K562 (cell line): ENCODE results near the gene SUPT3H. TPM values are rescaled to one million over a fixed set of nuclear protein-coding genes. Genes with fewer than 3 reads are reported as not detected.

Experiments
- ATAC-seq: fragments of 200-7000 bp; cut with Tn5 transposase; 3 replicates; pipeline ENCODE4 v1.9.1; 2020; ENCODE audit warnings: moderate library complexity
- BruUV-seq: library from RNA; stranded (reverse); fragments of 400-500 nt; replicated peaks from 2 replicates; lab custom pipeline; 2021; lab: Mats Ljungman, UMichigan
- CTCF ChIA-PET: fragments of 300-600 bp; formaldehyde crosslinking; extraction: SDS; loops from one replicate; lab custom pipeline; 2021; ENCODE audit warnings: low intra/inter-chr PET ratio; lab: Yijun Ruan, JAX
- POLR2A ChIA-PET: fragments of 300-600, 350-650 bp; sonication (Branson Sonifier 250); formaldehyde crosslinking; extraction: SDS; loops from one replicate; lab custom pipeline; 2021; ENCODE audit warnings: antibody characterized with exemption, inconsistent platforms; lab: Yijun Ruan, JAX
- DNase-seq, 4 experiments: peaks; one replicate each; pipeline versions ENCODE4 v3.0.0 to v3.0.0-alpha.2; 2011 to 2018; ENCODE audit warnings: low spot score in 3 of 4, mixed read lengths in 3 of 4; ENCODE audit errors: extremely low read depth in 1 of 4
- FAIRE-seq: peaks from 2 replicates; lab custom pipeline; 2011; peaks lifted over from hg19 to GRCh38; lab: Jason Lieb, UNC
- H2AFZ ChIP-seq: 2 replicates; pipeline ENCODE4 v1.6.0; 2011; ENCODE audit warnings: low read depth, low read length, control low read depth, inconsistent platforms
- H3K27ac ChIP-seq: fragments of 200-600 bp; 3 replicates; pipeline ENCODE4 v1.8.0; 2011; ENCODE audit warnings: low read depth, mild to moderate bottlenecking, control low read depth, inconsistent platforms, low read length, moderate library complexity, mixed read lengths; ENCODE audit errors: extremely low read depth
- H3K27me3 ChIP-seq, 2 experiments: fragments of 300-600 bp in 1 of 2; 2 replicates in 1 of 2; 3 replicates in 1 of 2; pipeline versions ENCODE4 v1.6.0 to v1.8.0; 2011; ENCODE audit warnings: inconsistent platforms in 2 of 2, low read length in 2 of 2, mild to moderate bottlenecking in 1 of 2, mixed read lengths in 1 of 2, moderate library complexity in 1 of 2; ENCODE audit not compliant: control insufficient read depth in 2 of 2, insufficient read depth in 2 of 2
- H3K36me3 ChIP-seq: fragments of 300-600 bp; 3 replicates; pipeline ENCODE4 v1.8.0; 2011; ENCODE audit warnings: mild to moderate bottlenecking, low read length, inconsistent platforms; ENCODE audit not compliant: control insufficient read depth, insufficient read depth
- H3K4me1 ChIP-seq, 2 experiments: fragments of 200-600 bp in 1 of 2; replicated peaks in 1 of 2; 2 replicates in 1 of 2; 3 replicates in 1 of 2; pipeline versions ENCODE4 v1.5.1 to v1.8.0; 2011; ENCODE audit warnings: inconsistent platforms in 2 of 2, low read length in 2 of 2, mild to moderate bottlenecking in 1 of 2, mixed read lengths in 1 of 2, moderate library complexity in 1 of 2; ENCODE audit not compliant: control insufficient read depth in 2 of 2, insufficient read depth in 2 of 2
- H3K4me2 ChIP-seq: 2 replicates; pipeline ENCODE4 v1.6.1; 2011; ENCODE audit warnings: low read length, control low read depth, inconsistent platforms, mixed read lengths; ENCODE audit not compliant: insufficient read depth
- H3K4me3 ChIP-seq: fragments of 200-600 bp; sonication (generic), shearing (Covaris generic); 2 replicates; pipeline ENCODE4 v1.5.1; 2016; ENCODE audit warnings: control low read depth, inconsistent platforms
- H3K79me2 ChIP-seq: fragments of 200-600 bp; 3 replicates; pipeline ENCODE4 v1.8.0; 2011; ENCODE audit warnings: low read length, inconsistent platforms; ENCODE audit not compliant: control insufficient read depth, insufficient read depth
- H3K9ac ChIP-seq, 2 experiments: 2 replicates each; pipeline versions ENCODE4 v1.6.0 to v1.6.1; 2011; ENCODE audit warnings: low read depth in 2 of 2, low read length in 2 of 2, control low read depth in 1 of 2, inconsistent platforms in 1 of 2, mild to moderate bottlenecking in 1 of 2, mixed read lengths in 1 of 2; ENCODE audit not compliant: insufficient read depth in 1 of 2
- H3K9me1 ChIP-seq: one replicate; pipeline ENCODE4 v1.6.0; 2011; ENCODE audit warnings: inconsistent platforms, mild to moderate bottlenecking, low read length, moderate library complexity; ENCODE audit not compliant: control insufficient read depth, insufficient read depth
- H3K9me3 ChIP-seq: replicated peaks from 2 replicates; pipeline ENCODE4 v1.5.1; 2011; ENCODE audit warnings: low read depth, low read length, inconsistent platforms; ENCODE audit not compliant: control insufficient read depth, insufficient read depth
- H4K20me1 ChIP-seq: replicated peaks from 2 replicates; pipeline ENCODE4 v1.6.1; 2011; ENCODE audit warnings: low read length, inconsistent platforms, mixed read lengths; ENCODE audit not compliant: control insufficient read depth, insufficient read depth
- CBFB ChIP-seq: sonication (generic); formaldehyde crosslinking; IDR thresholded peaks from 2 replicates; pipeline ENCODE4 v1.4.0; 2020; ENCODE audit warnings: mild to moderate bottlenecking, missing genetic modification reagents
- DDX20 ChIP-seq: fragments of 450-650 bp; IDR thresholded peaks from 2 replicates; pipeline ENCODE4 v1.6.1; 2016; ENCODE audit warnings: missing genetic modification characterization, low read depth, mild to moderate bottlenecking, missing compliant biosample characterization, moderate library complexity
- DMBX1 ChIP-seq: fragments of 250-450 bp; sonication (Bioruptor Pico); IDR thresholded peaks from 2 replicates; pipeline ENCODE4 v1.8.0; 2022; ENCODE audit warnings: inconsistent platforms, mild to moderate bottlenecking, moderate library complexity, borderline replicate concordance
- FOXP1 ChIP-seq: sonication (generic); formaldehyde crosslinking; IDR thresholded peaks from 2 replicates; pipeline ENCODE4 v1.8.0; 2022; ENCODE audit warnings: mild to moderate bottlenecking, missing genetic modification reagents
- HINFP ChIP-seq: fragments of 450-650 bp; conservative IDR thresholded peaks from 2 replicates; pipeline ENCODE4 v1.6.1; 2016; ENCODE audit warnings: missing genetic modification characterization, low read depth, mild to moderate bottlenecking, control low read depth, missing compliant biosample characterization
- NKRF ChIP-seq: fragments of 450-650 bp; IDR thresholded peaks from 2 replicates; pipeline ENCODE4 v1.6.1; 2016; ENCODE audit warnings: borderline replicate concordance
- PKNOX1 ChIP-seq: fragments of 450-650 bp; IDR thresholded peaks from 2 replicates; pipeline ENCODE4 v1.6.1; 2016
- RBFOX2 ChIP-seq: fragments of 200-400 bp; formaldehyde crosslinking; IDR thresholded peaks from 2 replicates; pipeline ENCODE4 v1.6.1; 2017; ENCODE audit warnings: low read depth, mild to moderate bottlenecking, low read length, moderate library complexity
- ZFPM2 ChIP-seq: fragments of 250-450 bp; sonication (Bioruptor Pico); IDR thresholded peaks from 2 replicates; pipeline ENCODE4 v1.5.1; 2022; ENCODE audit warnings: mild to moderate bottlenecking
- ZNF217 ChIP-seq: sonication (generic); formaldehyde crosslinking; IDR thresholded peaks from 2 replicates; pipeline ENCODE4 v1.8.0; 2022; ENCODE audit warnings: mild to moderate bottlenecking, missing genetic modification reagents
- ZNF717 ChIP-seq: fragments of 250-450 bp; sonication (Bioruptor Pico); IDR thresholded peaks from 2 replicates; pipeline ENCODE4 v1.5.0; 2021
- in situ Hi-C: fragments of 300-500 bp; cut with MboI; formaldehyde crosslinking; loops from 4 replicates; pipeline ENCODE4 v1.15.0; 2018; ENCODE audit warnings: inconsistent platforms, mixed read lengths
- intact Hi-C: fragments of 100-400 bp; cut with micrococcal nuclease; formaldehyde crosslinking; loops from 2 replicates; pipeline ENCODE4 v1.14.2; 2022
- polyA plus RNA-seq, 8 experiments: library from polyadenylated mRNA; depleted of rRNA in 4 of 8; stranded (reverse) in 5 of 8; unstranded in 3 of 8; fragments of >200 nt; fragmentation: Nextera tagmentation in 2 of 8; fragmentation: Illumina TruSeq in 1 of 8; extraction: Ambion mirVana in 2 of 8; extraction: Trizol in 1 of 8; gene quantifications; 2 replicates each; pipeline versions ENCODE4 v1.2.1 to v1.2.3, GENCODE V29; 2011 to 2014; ENCODE audit warnings: inconsistent platforms in 1 of 8, missing spikeins in 1 of 8
- total RNA-seq, 7 experiments: library from RNA; depleted of rRNA in 6 of 7; stranded (reverse); fragments of >200 nt in 6 of 7; fragmentation: Illumina TruSeq in 2 of 7; extraction: Trizol in 2 of 7; gene quantifications; 2 replicates each; pipeline versions ENCODE4 v1.2.1 to v1.2.3, GENCODE V29; 2011 to 2021; ENCODE audit warnings: low replicate concordance in 1 of 7

The SUPT3H gene
- total and polyA plus RNA-seq, 9 of the 15 experiments (the other 6 are each of a cell fraction or from before 2014, with no cell fraction given): 7.2 to 16.3 (median 11.9) TPM

GRCh38 chr6:44898296-44898930 lies 479.3 kb downstream of the SUPT3H start (continued):
- TF ChIP-seq DMBX1 (CRISPR knock-in tag) (no peak), ZNF717 (CRISPR knock-in tag) (no peak), ZFPM2 (CRISPR knock-in tag) (no peak), ZNF217 (CRISPR knock-in tag) (no peak), DDX20 (no peak), HINFP (tag) (no peak)

- no TSS peak for BruUV-seq
Measured at GRCh38 chr6:44897316-44897715, 480.4 kb downstream of the SUPT3H start.

More at GRCh38 chr6:44897316-44897715, 480.4 kb downstream of the SUPT3H start:
- ChIA-PET CTCF (no interaction called here), POLR2A (no interaction called here)
- in situ Hi-C loops (no loop called here), intact Hi-C loops (no loop called here)
- Histone ChIP-seq H3K79me2 (no peaks in the 10 kb centered on the region), H3K9me1 (no peaks in the 10 kb centered on the region), H3K4me1 (peaks cover 3 to 4% of the 10 kb centered on the region in 2 experiments; a peak in 3 of 5 replicates), H3K4me2 (no peak overlapping the region), H4K20me1 (no peaks in the 10 kb centered on the region), H2AFZ (no peak overlapping the region), H3K4me3 (no peak overlapping the region), H3K27ac (no peak overlapping the region), H3K27me3 (no peaks in the 10 kb centered on the region), H3K9ac (no peak overlapping the region), H3K9me3 (no peaks in the 10 kb centered on the region), H3K36me3 (no peaks in the 10 kb centered on the region)
- ATAC-seq: no peak
- TF ChIP-seq RBFOX2 (no peak), PKNOX1 (no peak), NKRF (no peak), FOXP1 (CRISPR knock-in tag) (no peak), CBFB (no peak)
- FAIRE-seq: no peak
- DNase-seq: no peak
